Gastrocnemius medialis (tissue), 4 donors: ENCODE results near the gene ASF1B.
A peak's percentile ranks its signal among the peaks of the same experiment; 100 is the strongest.

Source experiments
- POLR2A ChIP-seq, 2 donors: fragments of 450-650 bp; IDR thresholded peaks; one replicate each; pipeline ENCODE4 v1.6.1; 2017; ENCODE audit warnings: antibody characterized with exemption in 2 of 2, mild to moderate bottlenecking in 2 of 2, moderate library complexity in 2 of 2
- TF ChIP-seq, protein P1 (sequence below), 5 experiments: fragments of 450-650 bp in 3 of 5; fragments of 200-600 bp in 2 of 5; sonication (generic) in 2 of 5; IDR thresholded peaks in 4 of 5; conservative IDR thresholded peaks in 1 of 5; 1 replicate in 4 of 5; 2 replicates in 1 of 5; pipeline ENCODE4 v1.5.1; 2016 to 2019; ENCODE audit warnings: antibody characterized with exemption in 5 of 5, mild to moderate bottlenecking in 3 of 5, moderate library complexity in 3 of 5

DNA sequence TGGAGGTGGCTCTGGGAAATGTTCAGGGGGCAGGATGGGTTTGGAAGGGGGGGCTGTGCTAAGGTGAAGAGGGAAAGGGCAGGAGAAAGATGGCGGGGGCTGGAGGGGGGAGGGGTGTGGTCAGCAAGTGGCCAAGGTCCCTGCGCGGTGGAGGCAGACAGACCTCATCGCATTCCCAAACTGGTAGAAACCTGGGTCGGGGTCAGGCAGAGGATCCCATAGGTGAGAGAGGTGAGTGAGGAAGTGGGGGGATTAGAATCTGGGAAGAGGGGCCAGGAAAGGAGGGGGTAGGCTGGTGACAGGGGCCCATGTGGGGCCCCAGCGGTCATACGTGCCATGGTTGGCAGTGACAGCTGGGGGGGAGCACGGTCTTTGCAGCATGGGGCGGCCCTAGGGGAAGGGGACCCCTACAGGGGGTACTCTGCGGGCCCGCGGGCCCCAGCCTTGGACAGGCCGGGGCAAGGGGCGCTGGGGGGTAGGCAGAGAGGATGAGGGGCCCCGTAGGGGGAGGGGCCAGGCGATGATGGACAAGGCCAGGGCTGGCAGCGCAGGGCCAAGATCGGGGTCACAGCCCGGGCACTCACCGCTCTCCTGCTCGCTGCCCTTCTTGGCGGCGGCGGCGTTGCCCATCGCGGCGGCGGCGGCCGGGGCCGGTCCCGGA, 19.3 kb downstream of the ASF1B start:
- TF ChIP-seq POLR2A (IDR thresholded peaks at IDR 0.05), result no peak
- TF ChIP-seq, protein P1, sequence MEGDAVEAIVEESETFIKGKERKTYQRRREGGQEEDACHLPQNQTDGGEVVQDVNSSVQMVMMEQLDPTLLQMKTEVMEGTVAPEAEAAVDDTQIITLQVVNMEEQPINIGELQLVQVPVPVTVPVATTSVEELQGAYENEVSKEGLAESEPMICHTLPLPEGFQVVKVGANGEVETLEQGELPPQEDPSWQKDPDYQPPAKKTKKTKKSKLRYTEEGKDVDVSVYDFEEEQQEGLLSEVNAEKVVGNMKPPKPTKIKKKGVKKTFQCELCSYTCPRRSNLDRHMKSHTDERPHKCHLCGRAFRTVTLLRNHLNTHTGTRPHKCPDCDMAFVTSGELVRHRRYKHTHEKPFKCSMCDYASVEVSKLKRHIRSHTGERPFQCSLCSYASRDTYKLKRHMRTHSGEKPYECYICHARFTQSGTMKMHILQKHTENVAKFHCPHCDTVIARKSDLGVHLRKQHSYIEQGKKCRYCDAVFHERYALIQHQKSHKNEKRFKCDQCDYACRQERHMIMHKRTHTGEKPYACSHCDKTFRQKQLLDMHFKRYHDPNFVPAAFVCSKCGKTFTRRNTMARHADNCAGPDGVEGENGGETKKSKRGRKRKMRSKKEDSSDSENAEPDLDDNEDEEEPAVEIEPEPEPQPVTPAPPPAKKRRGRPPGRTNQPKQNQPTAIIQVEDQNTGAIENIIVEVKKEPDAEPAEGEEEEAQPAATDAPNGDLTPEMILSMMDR (IDR thresholded peaks at IDR 0.05 in 4 of 5, conservative IDR thresholded peaks at IDR 0.05 in 1 of 5), result peak in 1 of 5 experiments; percentile 15
